Endodermal cell (in vitro differentiated cells): Measurements from ENCODE around the gene USP9X. TPM values are rescaled to one million over a fixed set of nuclear protein-coding genes. Genes with fewer than 3 reads are reported as not detected.

ENCODE experiments used
- DNase-seq: peaks from one replicate; pipeline ENCODE4 v3.0.0-alpha.2; 2017
- H3K27ac ChIP-seq: 2 replicates; pipeline ENCODE4 v1.5.1; 2013; ENCODE audit warnings: mild to moderate bottlenecking, low read depth, low read length, moderate library complexity
- H3K27me3 ChIP-seq: 2 replicates; pipeline ENCODE4 v1.6.1; 2013; ENCODE audit warnings: mild to moderate bottlenecking, low read length, moderate library complexity; ENCODE audit not compliant: insufficient read depth, control insufficient read depth, poor library complexity, severe bottlenecking
- H3K36me3 ChIP-seq: 2 replicates; pipeline ENCODE4 v1.7.0; 2013; ENCODE audit warnings: mild to moderate bottlenecking, low read length, moderate library complexity; ENCODE audit not compliant: control insufficient read depth, insufficient read depth
- H3K4me1 ChIP-seq: one replicate; pipeline ENCODE4 v1.7.0; 2013; ENCODE audit warnings: low read length; ENCODE audit not compliant: control insufficient read depth, insufficient read depth
- H3K4me3 ChIP-seq: 2 replicates; pipeline ENCODE4 v1.5.1; 2013; ENCODE audit warnings: mild to moderate bottlenecking, low read length, moderate library complexity
- H3K9ac ChIP-seq: 2 replicates; pipeline ENCODE4 v1.6.1; 2013; ENCODE audit warnings: mild to moderate bottlenecking, low read length, moderate library complexity; ENCODE audit not compliant: poor library complexity, severe bottlenecking; ENCODE audit errors: extremely low read depth
- H3K9me3 ChIP-seq: 2 replicates; pipeline ENCODE4 v1.6.1; 2013; ENCODE audit warnings: mild to moderate bottlenecking, low read length, moderate library complexity; ENCODE audit not compliant: control insufficient read depth
- H3K27ac Mint-ChIP-seq: 2 replicates; pipeline ENCODE4 v1.8.0; 2020; ENCODE audit warnings: mixed read lengths
- H3K27me3 Mint-ChIP-seq: 2 replicates; pipeline ENCODE4 v1.8.0; 2021; ENCODE audit warnings: mild to moderate bottlenecking, mixed read lengths; ENCODE audit not compliant: insufficient read depth
- H3K36me3 Mint-ChIP-seq: 2 replicates; pipeline ENCODE4 v1.8.0; 2020; ENCODE audit warnings: low read depth, mixed read lengths
- H3K4me1 Mint-ChIP-seq: 2 replicates; pipeline ENCODE4 v1.8.0; 2020; ENCODE audit warnings: mixed read lengths
- H3K4me3 Mint-ChIP-seq: 2 replicates; pipeline ENCODE4 v1.8.0; 2020; ENCODE audit warnings: mild to moderate bottlenecking, moderate library complexity, mixed read lengths
- H3K9me3 Mint-ChIP-seq: 2 replicates; pipeline ENCODE4 v1.8.0; 2020; ENCODE audit warnings: mild to moderate bottlenecking, mixed read lengths
- WGBS, 2 experiments: methylation state at CpG; one replicate each; pipeline versions ENCODE4 v1.1.5 to v1.1.7; 2013; ENCODE audit warnings: missing lambda C conversion rate in 2 of 2, mixed read lengths in 1 of 2; ENCODE audit not compliant: insufficient coverage in 1 of 2, insufficient read length in 1 of 2; 5-methylcytosine and 5-hydroxymethylcytosine counted together
- total RNA-seq, 2 donors: library from RNA; stranded (reverse); fragmentation: NEBNext Ultra II Directional in 1 of 2; extraction: Animal tissue kit (Norgen Biotek cat#: 25700) in 1 of 2; gene quantifications; 2 replicates in 1 of 2; 3 replicates in 1 of 2; pipeline ENCODE4 v1.2.1, GENCODE V29; 2021
- TF ChIP-seq, protein P1 (sequence below): fragments of 200-600 bp; sonication (generic); conservative IDR thresholded peaks from 2 replicates; pipeline ENCODE4 v1.5.0; 2021; ENCODE audit warnings: antibody characterized with exemption, mild to moderate bottlenecking

The USP9X gene
- total RNA-seq, 2 donors from 2014 or later = 88.1 to 128 TPM

DNA sequence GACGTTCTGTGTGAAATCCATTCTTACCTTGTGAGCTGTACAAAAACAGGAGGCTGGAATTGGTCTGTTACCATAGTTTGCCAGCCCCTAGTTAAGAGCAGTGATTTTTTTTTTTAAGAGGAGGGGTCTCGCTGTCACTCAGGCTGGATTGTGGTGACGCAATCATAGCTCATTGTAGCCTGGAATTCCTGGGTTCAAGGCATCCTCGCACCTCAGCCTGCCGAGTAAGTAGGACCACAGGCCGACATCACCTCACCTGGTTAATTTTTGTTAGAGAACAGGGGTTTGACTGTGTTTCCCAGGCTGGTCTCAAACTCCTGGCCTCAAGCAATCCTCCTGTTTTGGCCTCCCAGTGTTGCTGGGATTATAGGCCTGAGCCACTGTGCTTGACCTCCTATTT, 7.5 kb downstream of the USP9X start:
- peaks cover 15% of the 10 kb centered on the region for H3K36me3 Mint-ChIP-seq
- no peaks in the 10 kb centered on the region for H3K27me3 Mint-ChIP-seq
- H3K4me3 Mint-ChIP-seq = no peak overlapping the region
- H3K9ac ChIP-seq = no peak overlapping the region
- H3K27ac ChIP-seq = no peak overlapping the region
- no peak overlapping the region for H3K27ac Mint-ChIP-seq
- 92% methylated on average over 6 of the region's 6 CpGs; no CpG with 5 or more reads in 1 of the 2 experiments for WGBS, 2 experiments
- H3K27me3 ChIP-seq = no peaks in the 10 kb centered on the region
- H3K9me3 ChIP-seq = no peaks in the 10 kb centered on the region
- H3K9me3 Mint-ChIP-seq = peaks cover 13% of the 10 kb centered on the region
- TF ChIP-seq, protein P1, sequence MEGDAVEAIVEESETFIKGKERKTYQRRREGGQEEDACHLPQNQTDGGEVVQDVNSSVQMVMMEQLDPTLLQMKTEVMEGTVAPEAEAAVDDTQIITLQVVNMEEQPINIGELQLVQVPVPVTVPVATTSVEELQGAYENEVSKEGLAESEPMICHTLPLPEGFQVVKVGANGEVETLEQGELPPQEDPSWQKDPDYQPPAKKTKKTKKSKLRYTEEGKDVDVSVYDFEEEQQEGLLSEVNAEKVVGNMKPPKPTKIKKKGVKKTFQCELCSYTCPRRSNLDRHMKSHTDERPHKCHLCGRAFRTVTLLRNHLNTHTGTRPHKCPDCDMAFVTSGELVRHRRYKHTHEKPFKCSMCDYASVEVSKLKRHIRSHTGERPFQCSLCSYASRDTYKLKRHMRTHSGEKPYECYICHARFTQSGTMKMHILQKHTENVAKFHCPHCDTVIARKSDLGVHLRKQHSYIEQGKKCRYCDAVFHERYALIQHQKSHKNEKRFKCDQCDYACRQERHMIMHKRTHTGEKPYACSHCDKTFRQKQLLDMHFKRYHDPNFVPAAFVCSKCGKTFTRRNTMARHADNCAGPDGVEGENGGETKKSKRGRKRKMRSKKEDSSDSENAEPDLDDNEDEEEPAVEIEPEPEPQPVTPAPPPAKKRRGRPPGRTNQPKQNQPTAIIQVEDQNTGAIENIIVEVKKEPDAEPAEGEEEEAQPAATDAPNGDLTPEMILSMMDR = no peak
- no peaks in the 10 kb centered on the region for H3K4me1 ChIP-seq
- H3K36me3 ChIP-seq = peaks cover 7% of the 10 kb centered on the region
- peaks cover 60% of the 10 kb centered on the region for H3K4me1 Mint-ChIP-seq
- H3K4me3 ChIP-seq = no peak overlapping the region
- no peak for DNase-seq

DNA sequence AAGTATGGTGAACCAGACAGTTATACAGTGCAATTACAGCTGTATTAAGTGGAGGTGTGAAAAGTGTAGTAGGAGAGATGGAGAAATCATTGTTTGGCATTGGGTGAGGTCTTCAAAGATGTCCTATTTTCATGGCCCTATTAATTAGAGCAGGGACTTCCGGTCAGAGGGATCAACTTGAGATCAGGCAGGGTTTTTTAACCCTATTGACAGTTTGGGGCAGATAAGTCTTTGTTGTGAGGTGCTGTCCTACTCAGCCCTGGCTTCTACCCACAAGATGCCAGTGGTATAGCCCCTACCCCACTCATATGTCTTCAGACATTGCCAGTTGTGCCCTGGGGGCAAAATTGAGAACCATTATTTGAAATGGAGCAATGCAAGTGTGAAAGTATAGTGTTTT, 9.9 kb downstream of the USP9X start:
- H3K4me3 Mint-ChIP-seq = peak overlapping the region; percentile 7
- no peaks in the 10 kb centered on the region for H3K27me3 ChIP-seq
- peak overlapping the region; percentile 40 for H3K4me3 ChIP-seq
- no peak for DNase-seq
- H3K9ac ChIP-seq = no peak overlapping the region
- H3K9me3 Mint-ChIP-seq = peaks cover 14% of the 10 kb centered on the region
- no peaks in the 10 kb centered on the region for H3K27me3 Mint-ChIP-seq
- TF ChIP-seq, protein P1 = no peak
- H3K36me3 ChIP-seq = peaks cover 13% of the 10 kb centered on the region
- H3K9me3 ChIP-seq = no peaks in the 10 kb centered on the region
- H3K4me1 ChIP-seq = no peaks in the 10 kb centered on the region
- H3K27ac ChIP-seq = no peak overlapping the region
- H3K27ac Mint-ChIP-seq = no peak overlapping the region
- H3K4me1 Mint-ChIP-seq = peaks cover 40% of the 10 kb centered on the region
- 44% methylated on average over 1 of the region's 1 CpG; no CpG with 5 or more reads in 1 of the 2 experiments for WGBS, 2 experiments
- peaks cover 16% of the 10 kb centered on the region for H3K36me3 Mint-ChIP-seq

DNA sequence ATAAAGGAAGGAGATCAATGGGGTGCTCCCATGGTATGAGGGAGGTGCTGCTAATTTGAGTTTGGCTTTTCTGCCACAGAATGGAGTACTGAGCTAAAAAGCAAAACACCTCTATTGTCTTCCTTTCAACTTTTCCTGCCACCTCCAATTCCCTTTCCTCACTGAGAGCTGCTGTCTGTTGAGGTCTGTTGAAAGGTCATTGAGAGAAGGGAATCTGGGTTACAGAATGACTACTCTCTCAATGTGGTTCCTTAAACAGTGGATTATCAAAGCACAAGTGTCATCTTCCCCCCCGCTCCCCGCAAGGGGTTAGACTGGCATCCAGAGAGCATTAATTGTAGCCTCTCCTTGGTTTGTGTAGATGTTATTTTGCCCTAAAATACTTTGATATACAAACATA, 10.7 kb downstream of the USP9X start:
- H3K27ac Mint-ChIP-seq = peak overlapping the region; percentile 35
- H3K4me1 Mint-ChIP-seq = peaks cover 35% of the 10 kb centered on the region
- Histone ChIP-seq H3K27me3 (no peaks in the 10 kb centered on the region), H3K4me1 (no peaks in the 10 kb centered on the region), H3K36me3 (peaks cover 13% of the 10 kb centered on the region), H3K27ac (no peak overlapping the region), H3K4me3 (peak overlapping the region; percentile 40), H3K9ac (no peak overlapping the region), H3K9me3 (no peaks in the 10 kb centered on the region)
- DNase-seq = no peak
- WGBS, 2 experiments = no CpG with 5 or more reads among the region's 2 CpGs
- peak overlapping the region; percentile 7 for H3K4me3 Mint-ChIP-seq
- H3K27me3 Mint-ChIP-seq = no peaks in the 10 kb centered on the region
- H3K36me3 Mint-ChIP-seq = peaks cover 19% of the 10 kb centered on the region
- TF ChIP-seq, protein P1 = no peak
- H3K9me3 Mint-ChIP-seq = peaks cover 15% of the 10 kb centered on the region
